Ectodermal cell (in vitro differentiated cells): ENCODE measurements around the gene HCFC1R1.

Source experiments
- H3K27ac ChIP-seq: 2 replicates; pipeline ENCODE4 v1.7.0; 2013; ENCODE audit warnings: mild to moderate bottlenecking, low read depth, low read length; ENCODE audit not compliant: insufficient read depth, poor library complexity, severe bottlenecking
- H3K27me3 ChIP-seq: 2 replicates; pipeline ENCODE4 v1.7.0; 2013; ENCODE audit warnings: mild to moderate bottlenecking, low read length; ENCODE audit not compliant: insufficient read depth, control insufficient read depth, poor library complexity, severe bottlenecking
- H3K36me3 ChIP-seq: one replicate; pipeline ENCODE4 v1.7.0; 2013; ENCODE audit warnings: low read length; ENCODE audit not compliant: control insufficient read depth, insufficient read depth
- H3K4me1 ChIP-seq: one replicate; pipeline ENCODE4 v1.7.0; 2013; ENCODE audit warnings: low read length; ENCODE audit not compliant: control insufficient read depth, insufficient read depth
- H3K4me3 ChIP-seq: 2 replicates; pipeline ENCODE4 v1.7.0; 2013; ENCODE audit warnings: low read depth, low read length, control low read depth; ENCODE audit not compliant: insufficient read depth
- H3K9me3 ChIP-seq: 2 replicates; pipeline ENCODE4 v1.7.0; 2013; ENCODE audit warnings: mild to moderate bottlenecking, low read length, moderate library complexity; ENCODE audit not compliant: control insufficient read depth
- WGBS, 2 experiments: methylation state at CpG; one replicate each; pipeline ENCODE4 v1.1.7; 2013; ENCODE audit warnings: missing lambda C conversion rate in 2 of 2; 5-methylcytosine and 5-hydroxymethylcytosine counted together

Gene HCFC1R1

GRCh38 chr16:2976201-2976600, 47.5 kb downstream of the HCFC1R1 start:
- Histone ChIP-seq H3K4me3 (no peak overlapping the region), H3K27me3 (no peaks in the 10 kb centered on the region), H3K4me1 (peaks cover 5% of the 10 kb centered on the region), H3K36me3 (no peaks in the 10 kb centered on the region), H3K9me3 (no peaks in the 10 kb centered on the region), H3K27ac (no peak overlapping the region)
- WGBS, 2 experiments = 95 to 97% methylated on average over 7 of the region's 7 CpGs

GRCh38 chr16:2975161-2975795, 48.5 kb downstream of the HCFC1R1 start:
- Histone ChIP-seq H3K27ac (no peak overlapping the region), H3K27me3 (no peaks in the 10 kb centered on the region), H3K36me3 (no peaks in the 10 kb centered on the region), H3K9me3 (no peaks in the 10 kb centered on the region), H3K4me3 (no peak overlapping the region), H3K4me1 (peaks cover 6% of the 10 kb centered on the region)
- WGBS, 2 experiments = 95 to 96% methylated on average over 28 of the region's 28 CpGs

DNA sequence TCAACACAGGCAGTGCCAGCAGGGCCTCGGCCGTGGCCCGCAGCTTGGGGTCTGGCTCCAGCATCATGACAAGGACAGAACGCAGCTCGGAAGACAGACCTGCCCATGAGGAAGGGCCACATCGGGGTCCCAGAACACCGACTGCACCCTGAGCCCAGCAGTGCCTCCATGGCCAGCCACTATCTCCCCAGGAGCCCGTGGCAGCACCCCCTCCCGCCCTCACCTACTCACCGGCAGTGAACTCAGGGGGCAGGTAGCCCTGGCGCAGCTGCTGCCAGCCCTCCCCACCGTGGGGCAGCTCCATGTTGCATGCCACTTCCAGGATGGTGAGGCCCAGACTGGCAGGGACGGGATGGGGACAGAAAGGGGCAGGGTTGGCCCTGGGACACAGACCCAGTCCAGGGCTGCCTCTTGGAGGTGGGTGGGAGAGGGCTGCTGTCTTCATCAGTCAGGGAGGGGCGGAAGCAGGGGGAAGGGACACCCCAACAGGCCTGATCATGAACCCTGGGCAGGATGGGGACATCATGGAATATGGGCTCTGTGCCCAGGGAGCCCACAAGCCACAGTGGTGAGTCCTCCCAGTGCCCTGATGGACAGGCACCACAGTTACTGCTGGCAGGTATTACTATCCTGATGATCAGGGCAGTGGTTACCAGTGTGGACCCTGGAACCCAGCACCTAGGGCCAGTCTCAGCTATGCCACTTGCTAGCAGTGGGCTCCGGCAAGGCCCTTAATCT, 49.3 kb downstream of the HCFC1R1 start:
- no peaks in the 10 kb centered on the region for H3K9me3 ChIP-seq
- H3K36me3 ChIP-seq = no peaks in the 10 kb centered on the region
- no peak overlapping the region for H3K27ac ChIP-seq
- 94 to 95% methylated on average over 15 of the region's 15 CpGs for WGBS, 2 experiments
- H3K27me3 ChIP-seq = no peaks in the 10 kb centered on the region
- H3K4me1 ChIP-seq = peaks cover 8% of the 10 kb centered on the region
- no peak overlapping the region for H3K4me3 ChIP-seq

GRCh38 chr16:2973605-2974318, 50.0 kb downstream of the HCFC1R1 start:
- no peak overlapping the region for H3K4me3 ChIP-seq
- no peak overlapping the region for H3K27ac ChIP-seq
- H3K36me3 ChIP-seq = no peaks in the 10 kb centered on the region
- peaks cover 8% of the 10 kb centered on the region for H3K4me1 ChIP-seq
- no peaks in the 10 kb centered on the region for H3K9me3 ChIP-seq
- WGBS, 2 experiments = 93 to 95% methylated on average over 17 of the region's 17 CpGs
- no peaks in the 10 kb centered on the region for H3K27me3 ChIP-seq

GRCh38 chr16:2973093-2973492, 50.6 kb downstream of the HCFC1R1 start:
- Histone ChIP-seq H3K4me3 (no peak overlapping the region), H3K36me3 (no peaks in the 10 kb centered on the region), H3K27me3 (peaks cover 6% of the 10 kb centered on the region), H3K4me1 (peaks cover 13% of the 10 kb centered on the region), H3K27ac (no peak overlapping the region), H3K9me3 (no peaks in the 10 kb centered on the region)
- WGBS, 2 experiments = 93 to 94% methylated on average over 5 of the region's 5 CpGs
